GM10847 (cell line): Measurements from ENCODE around the gene PGBD5.

ENCODE experiments used
- POLR2A ChIP-seq: IDR thresholded peaks from 2 replicates; pipeline ENCODE4 v1.6.1; 2011; ENCODE audit not compliant: insufficient read length; ENCODE audit errors: extremely low read depth

PGBD5 gene

GRCh38 chr1:230314142-230314470 is 112.0 kb downstream of the PGBD5 start:
- TF ChIP-seq POLR2A, result no peak

- TF ChIP-seq POLR2A, result no peak
These were observed 112.5 kb downstream of the PGBD5 start for GRCh38 chr1:230313453-230314141.

- TF ChIP-seq POLR2A, result no peak
These were observed 113.5 kb downstream of the PGBD5 start for GRCh38 chr1:230312676-230313075.

GRCh38 chr1:230310381-230311163 is 115.6 kb downstream of the PGBD5 start:
- no peak for TF ChIP-seq POLR2A

- no peak for TF ChIP-seq POLR2A
These were observed 116.4 kb downstream of the PGBD5 start for GRCh38 chr1:230309646-230310177.

- TF ChIP-seq POLR2A, result no peak
These were observed 117.3 kb downstream of the PGBD5 start for GRCh38 chr1:230308821-230309220.

- no peak for TF ChIP-seq POLR2A
These were observed 118.1 kb downstream of the PGBD5 start for GRCh38 chr1:230308039-230308438.

- no peak for TF ChIP-seq POLR2A
These were observed 118.9 kb downstream of the PGBD5 start for GRCh38 chr1:230307213-230307612.

GRCh38 chr1:230306169-230306568 is 120.0 kb downstream of the PGBD5 start:
- TF ChIP-seq POLR2A, result no peak

- no peak for TF ChIP-seq POLR2A
These were observed 122.3 kb downstream of the PGBD5 start for GRCh38 chr1:230303822-230304221.

- no peak for TF ChIP-seq POLR2A
These were observed 123.1 kb downstream of the PGBD5 start for GRCh38 chr1:230303069-230303468.

- TF ChIP-seq POLR2A, result no peak
These were observed 124.3 kb downstream of the PGBD5 start for GRCh38 chr1:230301822-230302221.

- no peak for TF ChIP-seq POLR2A
These were observed 124.8 kb downstream of the PGBD5 start for GRCh38 chr1:230301322-230301721.

GRCh38 chr1:230300322-230301301 is 125.5 kb downstream of the PGBD5 start:
- no peak for TF ChIP-seq POLR2A
